ENCODE data around the gene NEDD4L.
"Not testable (repeated sequence)": the region's sequence is repeated elsewhere in the genome, so short reads cannot be mapped to it uniquely, and the experiment has no call there.

The NEDD4L gene

GRCh38 chr18:58243401-58243800 is 199.4 kb downstream of the NEDD4L start:
- no peak for DNase-seq

GRCh38 chr18:58247363-58247834 is 203.4 kb downstream of the NEDD4L start:
- no peak for DNase-seq

DNA sequence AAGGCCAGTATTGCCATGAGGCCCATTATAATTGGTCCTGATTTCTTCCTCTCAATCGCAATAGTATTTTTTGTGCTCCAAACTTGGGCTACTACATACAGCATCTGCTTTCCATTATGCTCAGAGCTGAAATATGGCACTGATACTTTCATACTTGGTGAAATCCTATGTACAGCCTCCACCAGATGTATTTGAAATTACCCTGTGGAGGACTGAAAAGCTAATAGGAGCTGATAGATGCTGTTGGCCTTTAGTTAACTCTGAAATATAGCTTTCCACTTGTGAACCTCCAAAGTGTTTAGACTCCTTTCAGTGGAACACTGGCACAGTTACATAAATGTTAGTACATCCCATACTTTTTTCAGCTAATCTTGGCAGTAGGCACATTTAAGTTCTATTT is 205.7 kb downstream of the NEDD4L start:
- DNase-seq = no peak

DNA sequence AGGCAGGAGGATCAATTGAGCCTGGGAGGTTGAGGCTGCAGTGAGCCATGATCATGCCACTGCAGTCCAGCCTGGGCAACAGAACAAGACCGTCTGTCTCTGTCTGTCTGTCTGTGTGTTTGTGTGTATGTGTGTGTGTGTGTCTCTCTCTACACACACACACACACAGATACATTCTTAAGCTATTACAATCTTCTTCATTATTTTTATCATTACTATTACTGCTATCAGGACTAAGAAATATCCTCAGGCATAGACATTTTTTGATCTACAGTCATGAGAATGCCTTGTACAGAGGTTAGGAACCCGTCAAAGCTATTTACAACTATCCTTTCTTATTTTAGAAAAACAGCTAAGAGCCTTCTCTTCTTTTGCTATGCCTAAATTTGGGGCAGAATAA is 207.4 kb downstream of the NEDD4L start:
- no peak for DNase-seq

- DNase-seq = no peak
These were observed 208.1 kb downstream of the NEDD4L start for GRCh38 chr18:58252166-58252565.

- no peak for DNase-seq
These were observed 209.3 kb downstream of the NEDD4L start for GRCh38 chr18:58253318-58253717.

- no peak for DNase-seq
These were observed 209.8 kb downstream of the NEDD4L start for GRCh38 chr18:58253871-58254270.

DNA sequence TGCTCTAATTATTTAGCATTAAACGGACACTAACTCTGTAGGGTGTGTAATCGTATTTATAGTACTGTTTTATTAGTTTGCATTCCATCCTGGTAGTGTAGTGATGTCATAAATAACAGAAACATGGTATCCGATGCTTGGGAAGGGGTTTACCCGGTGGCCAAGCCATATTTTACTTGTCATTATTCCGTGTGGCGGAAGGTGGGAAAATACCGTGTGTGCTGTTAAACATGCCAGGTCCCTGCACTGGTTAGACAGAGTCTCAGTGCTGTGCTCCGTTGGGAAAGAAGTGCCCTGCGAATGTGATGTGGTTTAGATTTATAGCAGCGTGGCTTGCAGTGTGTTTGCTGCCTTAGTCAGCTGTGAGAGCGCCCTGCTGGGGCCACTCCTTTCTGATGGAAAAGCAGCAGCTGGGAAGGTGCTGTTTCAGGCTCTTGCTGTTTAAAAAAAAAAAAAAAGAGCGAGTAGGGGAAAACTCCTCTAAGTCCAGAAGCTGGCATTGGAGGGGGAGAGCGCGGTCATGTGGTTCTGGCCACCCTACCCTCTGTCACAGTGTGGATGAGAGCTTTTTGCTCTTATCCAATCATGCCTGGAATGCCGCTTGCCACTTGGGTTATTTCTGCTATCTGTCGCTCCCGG is 211.0 kb downstream of the NEDD4L start:
- DNase-seq = no peak

GRCh38 chr18:58255701-58256311 is 211.8 kb downstream of the NEDD4L start:
- no peak for DNase-seq

DNA sequence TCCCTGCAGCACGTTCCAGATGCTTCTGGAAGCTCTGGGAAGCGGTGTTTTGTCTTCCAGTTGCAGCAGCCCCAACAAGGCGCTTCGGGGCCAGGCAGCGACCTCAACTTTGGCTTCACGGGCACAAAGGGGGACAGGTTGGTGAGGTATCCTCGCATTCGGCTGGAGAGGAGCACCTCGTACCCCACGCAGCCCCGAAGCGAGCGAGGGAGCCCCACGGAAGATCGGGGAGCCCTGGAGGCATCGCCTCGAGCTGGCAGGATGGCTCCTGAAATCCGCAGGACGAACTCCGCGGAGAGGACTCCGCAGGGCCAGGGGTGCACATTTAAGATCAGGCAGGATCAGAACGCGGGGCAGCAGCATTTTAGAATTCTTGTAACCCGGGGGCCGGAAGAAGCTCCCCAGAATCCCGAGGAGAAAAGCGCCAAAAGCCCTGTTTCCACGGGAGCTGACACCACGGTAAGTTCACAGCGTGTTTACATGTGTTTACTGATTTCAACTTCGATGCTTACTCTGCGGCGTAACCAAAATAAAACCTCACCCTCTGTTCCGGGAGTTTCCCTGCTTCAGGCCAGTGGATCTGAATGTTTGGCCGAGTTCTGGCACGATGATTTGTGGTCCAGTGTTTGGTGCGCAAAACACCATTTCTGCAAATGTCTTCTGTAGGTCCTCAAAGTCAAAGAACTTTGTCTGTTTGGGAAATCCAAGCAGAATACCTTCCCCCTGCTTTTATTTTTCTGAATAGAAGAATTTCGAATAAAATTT is 212.5 kb downstream of the NEDD4L start:
- no peak for DNase-seq

- no peak for DNase-seq
These were observed 213.4 kb downstream of the NEDD4L start for GRCh38 chr18:58257461-58257860.

- no peak for DNase-seq
These were observed 214.8 kb downstream of the NEDD4L start for GRCh38 chr18:58258692-58259342.

DNA sequence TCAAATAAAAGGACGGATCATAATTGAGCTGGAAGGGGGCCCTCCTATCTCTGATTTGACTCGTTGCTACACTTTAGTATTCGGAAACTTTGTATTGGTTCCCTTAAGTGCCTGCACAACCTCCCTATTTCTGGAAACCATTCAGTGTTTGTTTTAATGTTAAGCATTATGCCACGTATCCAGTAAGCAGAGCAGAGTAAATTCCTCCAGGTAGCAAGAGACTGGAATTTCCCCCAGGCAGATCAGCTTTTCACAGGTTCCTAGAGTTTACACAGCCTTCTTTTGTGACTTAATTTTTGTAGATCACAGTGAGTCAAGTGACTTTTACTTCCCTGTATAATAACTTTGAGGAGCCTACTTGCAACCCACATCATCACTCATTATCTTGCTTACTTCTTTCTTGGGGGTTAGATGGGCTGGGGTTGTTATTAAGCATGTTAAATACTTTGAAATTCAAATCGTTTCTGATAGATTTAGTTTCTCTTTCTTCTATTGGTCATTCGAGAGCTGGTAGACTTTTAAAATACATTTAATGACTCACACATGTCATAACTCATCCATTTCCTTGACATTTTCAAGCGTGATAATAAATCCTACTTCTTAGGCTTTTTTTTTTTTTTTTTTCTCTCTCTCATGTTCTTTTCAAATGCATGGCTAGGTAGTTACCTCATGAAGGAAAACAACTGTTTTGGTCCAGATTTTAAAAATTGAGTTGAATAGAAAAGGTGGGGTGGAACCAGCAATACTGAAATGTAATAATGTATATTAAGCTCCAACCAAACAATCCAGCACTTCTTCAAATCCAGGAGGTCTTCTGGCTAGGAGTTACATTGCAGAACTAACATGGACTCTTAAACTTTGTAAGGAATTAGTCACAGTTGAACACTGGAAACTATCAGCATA is 219.3 kb downstream of the NEDD4L start:
- no peak for DNase-seq

DNA sequence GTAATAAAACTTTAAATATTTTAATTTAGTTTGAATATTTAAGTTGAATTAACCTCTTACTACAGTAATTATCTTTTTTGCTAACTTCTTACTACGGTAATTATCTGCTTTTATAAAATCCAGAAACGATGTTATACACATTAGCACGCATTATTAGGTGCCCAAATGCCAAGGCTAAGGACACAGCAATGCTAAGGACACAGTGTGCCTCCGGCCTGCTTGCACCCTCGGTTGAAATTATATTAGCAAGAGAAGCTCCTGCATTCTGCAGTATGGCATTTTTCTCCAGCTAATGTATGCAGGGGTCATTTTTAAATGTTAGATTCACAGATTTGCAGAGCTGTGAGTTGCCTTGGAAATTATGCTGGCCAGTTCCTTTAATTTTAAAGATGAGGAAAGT is 220.0 kb downstream of the NEDD4L start:
- DNase-seq = no peak

GRCh38 chr18:58264840-58265239 is 220.8 kb downstream of the NEDD4L start:
- no peak for DNase-seq

DNA sequence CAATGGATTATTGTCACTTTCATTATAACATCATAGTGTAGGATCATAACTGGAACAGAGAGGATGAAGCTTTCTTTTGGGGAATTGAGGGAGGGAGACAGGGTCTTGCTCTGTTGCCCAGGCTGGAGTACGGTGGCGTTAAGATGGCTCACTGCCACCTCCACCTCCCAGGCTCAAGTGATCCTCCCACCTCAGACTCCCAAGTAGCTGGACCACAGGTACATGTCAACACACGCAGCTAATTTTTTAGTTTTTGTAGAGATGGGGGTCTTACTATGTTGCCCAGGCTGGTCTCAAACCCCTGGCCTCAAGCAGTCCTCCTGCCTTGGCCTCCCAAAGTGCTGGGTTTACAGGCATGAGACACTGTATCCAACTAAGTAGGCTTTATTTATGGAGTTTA is 221.5 kb downstream of the NEDD4L start:
- DNase-seq = not testable (repeated sequence)

- no peak for DNase-seq
These were observed 222.3 kb downstream of the NEDD4L start for GRCh38 chr18:58266291-58266690.

GRCh38 chr18:58267493-58267892 is 223.5 kb downstream of the NEDD4L start:
- DNase-seq = no peak

DNA sequence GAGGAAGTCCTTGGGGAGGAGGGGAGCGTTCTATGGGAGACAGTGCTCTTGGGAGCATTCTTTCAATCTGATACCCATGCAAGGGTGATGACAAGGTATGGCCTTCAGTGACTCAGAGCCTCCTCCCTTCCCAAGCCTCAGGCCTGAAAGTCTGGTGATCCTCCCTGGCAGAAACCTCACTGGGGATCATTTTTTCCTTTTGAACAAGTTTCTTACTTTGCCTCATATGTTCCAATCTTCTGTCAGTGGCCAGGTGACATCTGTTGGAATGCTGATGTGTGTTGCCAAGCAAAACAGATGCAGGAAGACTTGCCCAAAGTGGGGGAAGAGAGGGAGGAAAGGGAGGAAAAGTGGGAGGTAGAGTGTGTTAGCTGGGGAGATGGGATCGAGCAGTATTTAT is 224.8 kb downstream of the NEDD4L start:
- DNase-seq = no peak

GRCh38 chr18:58269931-58270330 is 225.9 kb downstream of the NEDD4L start:
- no peak for DNase-seq

DNA sequence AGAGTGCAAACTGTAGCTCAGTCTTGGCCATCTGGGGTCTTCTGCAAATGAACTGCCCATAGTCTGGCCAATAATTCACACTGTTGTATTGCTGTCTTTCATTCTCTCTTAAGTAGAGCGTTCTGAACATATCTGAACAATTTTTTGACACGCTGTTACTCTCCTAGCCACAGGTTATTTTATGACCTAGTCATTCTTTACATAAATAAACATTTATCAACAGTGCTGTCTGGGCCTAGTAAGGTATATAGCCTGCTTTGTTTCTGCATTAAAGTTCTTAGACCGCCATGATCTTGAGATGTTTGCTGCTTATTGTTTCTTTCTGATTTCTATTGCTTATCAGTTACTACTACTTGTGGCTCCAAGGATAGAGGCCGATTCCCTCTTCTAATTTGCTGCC is 226.4 kb downstream of the NEDD4L start:
- no peak for DNase-seq

DNA sequence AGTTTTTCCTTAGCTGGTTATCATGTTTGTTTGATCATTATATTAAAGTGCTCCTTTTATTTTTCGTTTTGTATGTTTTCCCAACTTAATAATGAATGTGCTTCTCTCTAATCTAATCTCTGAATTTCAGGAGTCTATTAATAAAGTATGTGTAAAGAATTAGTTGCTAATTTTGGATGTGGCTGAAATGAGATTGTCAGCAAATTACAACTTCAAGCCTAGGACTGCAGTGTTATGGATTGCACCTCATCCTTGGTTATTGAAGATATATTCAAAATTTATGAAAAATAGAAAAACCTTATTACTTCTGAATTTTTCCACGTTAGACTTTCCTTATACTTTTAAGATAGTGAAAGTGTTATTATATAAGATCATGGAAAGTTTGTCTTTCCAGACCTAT is 227.7 kb downstream of the NEDD4L start:
- no peak for DNase-seq

DNA sequence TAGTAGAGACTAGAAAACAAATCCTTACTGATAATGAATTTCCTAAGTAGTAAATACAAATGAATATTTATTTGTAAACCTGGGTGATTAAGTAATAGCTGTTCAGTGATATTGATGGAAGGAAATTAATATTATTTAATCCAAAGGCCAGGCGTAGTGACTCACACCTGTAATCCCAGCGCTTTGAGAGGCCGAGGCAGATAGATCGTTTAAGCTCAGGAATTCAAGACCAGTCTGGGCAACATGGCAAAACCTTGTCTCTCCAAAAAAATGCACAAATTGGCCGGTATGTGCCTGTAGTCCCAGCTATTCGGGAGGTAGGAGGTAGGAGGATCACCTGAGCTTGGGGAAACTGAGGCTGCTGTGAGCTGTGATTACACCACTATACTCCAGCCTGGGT is 228.2 kb downstream of the NEDD4L start:
- DNase-seq = no peak

All from AML-193 (cell line).